Caco-2 (cell line): ENCODE data around the gene EHF. TPM values are rescaled to one million over a fixed set of nuclear protein-coding genes. Genes with fewer than 3 reads are reported as not detected.

Source experiments
- BruUV-seq: library from RNA; stranded (reverse); fragments of 400-500 nt; replicated peaks from 2 replicates; lab custom pipeline; 2021; lab: Mats Ljungman, UMichigan
- CTCF ChIA-PET: fragments of 300-600 bp; sonication (Branson Sonifier 250); formaldehyde crosslinking; loops from one replicate; lab custom pipeline; 2022; ENCODE audit warnings: antibody characterized with exemption; lab: Charles Lee
- POLR2A ChIA-PET: fragments of 300-600 bp; sonication (Branson Sonifier 250); formaldehyde crosslinking; loops from one replicate; lab custom pipeline; 2022; ENCODE audit warnings: antibody characterized with exemption; lab: Charles Lee
- DNase-seq, 2 experiments: peaks; one replicate each; pipeline versions ENCODE4 v3.0.0 to v3.0.0-alpha.2; 2020 to 2022
- H3K27me3 ChIP-seq: replicated peaks from 2 replicates; pipeline ENCODE4 v1.6.0; 2011; ENCODE audit warnings: low read length; ENCODE audit not compliant: control insufficient read depth, insufficient read depth
- H3K36me3 ChIP-seq: 2 replicates; pipeline ENCODE4 v1.5.1; 2011; ENCODE audit warnings: low read length; ENCODE audit not compliant: control insufficient read depth, insufficient read depth
- H3K4me1 ChIP-seq: fragments of 250-450 bp; sonication (Bioruptor Pico); 2 replicates; pipeline ENCODE4 v1.5.1; 2020; ENCODE audit warnings: mild to moderate bottlenecking
- H3K4me3 ChIP-seq: 2 replicates; pipeline ENCODE4 v1.5.1; 2011; ENCODE audit warnings: low read depth, mild to moderate bottlenecking, control low read depth, low read length
- H3K9me3 ChIP-seq: fragments of 250-450 bp; sonication (Bioruptor Pico); 2 replicates; pipeline ENCODE4 v1.5.1; 2020; ENCODE audit warnings: mild to moderate bottlenecking, moderate library complexity
- H3K27ac Mint-ChIP-seq: one replicate; pipeline ENCODE4 v1.8.0; 2022; ENCODE audit warnings: mixed read lengths; ENCODE audit not compliant: unreplicated experiment
- H3K27me3 Mint-ChIP-seq: one replicate; pipeline ENCODE4 v1.8.0; 2022; ENCODE audit warnings: mixed read lengths; ENCODE audit not compliant: insufficient read depth, unreplicated experiment
- H3K36me3 Mint-ChIP-seq: one replicate; pipeline ENCODE4 v1.8.0; 2022; ENCODE audit warnings: mild to moderate bottlenecking, mixed read lengths; ENCODE audit not compliant: insufficient read depth, unreplicated experiment
- H3K4me1 Mint-ChIP-seq: one replicate; pipeline ENCODE4 v1.8.0; 2022; ENCODE audit warnings: low read depth, mixed read lengths; ENCODE audit not compliant: unreplicated experiment
- H3K4me3 Mint-ChIP-seq: one replicate; pipeline ENCODE4 v1.8.0; 2022; ENCODE audit warnings: mild to moderate bottlenecking, moderate library complexity, mixed read lengths; ENCODE audit not compliant: unreplicated experiment
- H3K9me3 Mint-ChIP-seq: one replicate; pipeline ENCODE4 v1.8.0; 2022; ENCODE audit warnings: mixed read lengths; ENCODE audit not compliant: unreplicated experiment
- CTCF ChIP-seq, 2 experiments: fragments of 200-600 bp in 1 of 2; IDR thresholded peaks; 1 replicate in 1 of 2; 2 replicates in 1 of 2; pipeline versions ENCODE4 v1.5.1 to v1.8.0; 2011 to 2022; ENCODE audit warnings: antibody characterized with exemption in 1 of 2, control low read depth in 1 of 2, inconsistent platforms in 1 of 2, low read depth in 1 of 2, low read length in 1 of 2, mild to moderate bottlenecking in 1 of 2, moderate library complexity in 1 of 2; ENCODE audit not compliant: insufficient read depth in 1 of 2, severe bottlenecking in 1 of 2, unreplicated experiment in 1 of 2
- intact Hi-C: fragments of 100-400 bp; cut with micrococcal nuclease; formaldehyde crosslinking; loops from one replicate; pipeline ENCODE4 v1.10.0; 2022; ENCODE audit not compliant: unreplicated experiment
- total RNA-seq: library from RNA; stranded (reverse); gene quantifications from 2 replicates; pipeline ENCODE4 v1.2.3, GENCODE V29; 2022

The EHF gene
- total RNA-seq, 1 experiment from 2014 or later = 0.11 TPM

GRCh38 chr11:34575671-34576070 lies 45.2 kb upstream of the EHF start:
- H3K9me3 Mint-ChIP-seq = no peaks in the 10 kb centered on the region
- no peaks in the 10 kb centered on the region for H3K4me1 Mint-ChIP-seq
- no peak for DNase-seq
- intact Hi-C loops = no loop called here
- Histone ChIP-seq H3K36me3 (no peaks in the 10 kb centered on the region), H3K9me3 (no peaks in the 10 kb centered on the region), H3K4me1 (no peaks in the 10 kb centered on the region), H3K4me3 (no peak overlapping the region), H3K27me3 (no peaks in the 10 kb centered on the region)
- no peak overlapping the region for H3K27ac Mint-ChIP-seq
- no peaks in the 10 kb centered on the region for H3K36me3 Mint-ChIP-seq
- BruUV-seq = no TSS peak
- TF ChIP-seq CTCF (IDR thresholded peaks at IDR 0.05; ENCODE audit: insufficient read depth in 1 of 2, low read depth in 1 of 2, low read length in 1 of 2, severe bottlenecking in 1 of 2, unreplicated experiment in 1 of 2) = no peak
- peaks cover 27% of the 10 kb centered on the region for H3K27me3 Mint-ChIP-seq
- no peak overlapping the region for H3K4me3 Mint-ChIP-seq
- CTCF ChIA-PET = no interaction called here
- POLR2A ChIA-PET = no interaction called here

- Mint-ChIP-seq H3K27me3 (peaks cover 27% of the 10 kb centered on the region), H3K4me1 (no peaks in the 10 kb centered on the region), H3K27ac (no peak overlapping the region), H3K9me3 (no peaks in the 10 kb centered on the region), H3K4me3 (no peak overlapping the region), H3K36me3 (no peaks in the 10 kb centered on the region)
- no peaks in the 10 kb centered on the region for H3K9me3 ChIP-seq
- H3K4me1 ChIP-seq = no peaks in the 10 kb centered on the region
- no peak for TF ChIP-seq CTCF (IDR thresholded peaks at IDR 0.05; ENCODE audit: insufficient read depth in 1 of 2, low read depth in 1 of 2, low read length in 1 of 2, severe bottlenecking in 1 of 2, unreplicated experiment in 1 of 2)
- no peak overlapping the region for H3K4me3 ChIP-seq
- CTCF ChIA-PET = no interaction called here
- no TSS peak for BruUV-seq
- no peaks in the 10 kb centered on the region for H3K36me3 ChIP-seq
- no peak for DNase-seq
- intact Hi-C loops = no loop called here
- H3K27me3 ChIP-seq = 0 out of 2 replicates have a peak, but pooled peaks cover 1% of the 10 kb centered on the region
- POLR2A ChIA-PET = no interaction called here
These were observed 44.6 kb upstream of the EHF start for GRCh38 chr11:34576331-34576730.

- no peak for DNase-seq
- no peak overlapping the region for H3K4me3 Mint-ChIP-seq
- Histone ChIP-seq H3K4me1 (peaks cover 28% of the 10 kb centered on the region), H3K27me3 (0 out of 2 replicates have a peak, but pooled peaks cover 1% of the 10 kb centered on the region), H3K36me3 (no peaks in the 10 kb centered on the region), H3K4me3 (no peak overlapping the region), H3K9me3 (no peaks in the 10 kb centered on the region)
- ChIA-PET POLR2A (no interaction called here), CTCF (no interaction called here)
- peaks cover 30% of the 10 kb centered on the region for H3K4me1 Mint-ChIP-seq
- peaks cover 6% of the 10 kb centered on the region for H3K27me3 Mint-ChIP-seq
- no peak overlapping the region for H3K27ac Mint-ChIP-seq
- no peaks in the 10 kb centered on the region for H3K36me3 Mint-ChIP-seq
- BruUV-seq = no TSS peak
- intact Hi-C loops = no loop called here
- TF ChIP-seq CTCF (IDR thresholded peaks at IDR 0.05; ENCODE audit: insufficient read depth in 1 of 2, low read depth in 1 of 2, low read length in 1 of 2, severe bottlenecking in 1 of 2, unreplicated experiment in 1 of 2) = no peak
- no peaks in the 10 kb centered on the region for H3K9me3 Mint-ChIP-seq
These were observed 37.1 kb upstream of the EHF start for GRCh38 chr11:34583818-34584217.
